Right renal cortex interstitium (tissue), 3 donors: ENCODE data around the gene FAR1. TPM values are rescaled to one million over a fixed set of nuclear protein-coding genes. Genes with fewer than 3 reads are reported as not detected.

ENCODE experiments used
- DNase-seq, 3 donors: peaks; one replicate each; pipeline ENCODE4 v3.0.0-alpha.2; 2013; ENCODE audit warnings: low read depth in 3 of 3, low spot score in 2 of 3
- polyA plus RNA-seq, 3 donors: library from polyadenylated mRNA; unstranded; fragments of 120-200 nt; gene quantifications; one replicate each; pipeline ENCODE4 v1.2.1, GENCODE V29; 2013; ENCODE audit not compliant: insufficient read length in 3 of 3

Gene FAR1
- polyA plus RNA-seq, 3 donors, result 61.0 to 74.1 (median 71.4) TPM

DNA sequence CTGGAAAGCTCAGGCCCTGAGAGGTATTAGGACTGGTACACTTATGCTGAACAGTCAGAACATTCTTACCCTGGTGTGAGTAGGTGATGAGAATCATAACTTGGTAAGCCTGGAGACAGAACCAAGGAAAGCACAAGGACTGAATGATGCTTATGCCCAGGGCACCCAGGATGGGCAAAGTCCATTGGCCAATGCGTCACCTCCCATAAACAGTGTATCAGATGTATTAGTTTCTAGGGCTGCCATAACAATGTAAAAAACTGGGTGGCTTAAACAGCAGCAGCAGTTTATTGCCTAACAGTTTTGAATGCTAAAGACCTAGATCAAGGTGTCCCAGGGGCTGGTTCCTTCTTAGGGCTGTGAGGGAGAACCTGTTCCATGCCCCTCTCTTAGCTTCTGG is 107.0 kb downstream of the FAR1 start:
- no peak for DNase-seq

DNA sequence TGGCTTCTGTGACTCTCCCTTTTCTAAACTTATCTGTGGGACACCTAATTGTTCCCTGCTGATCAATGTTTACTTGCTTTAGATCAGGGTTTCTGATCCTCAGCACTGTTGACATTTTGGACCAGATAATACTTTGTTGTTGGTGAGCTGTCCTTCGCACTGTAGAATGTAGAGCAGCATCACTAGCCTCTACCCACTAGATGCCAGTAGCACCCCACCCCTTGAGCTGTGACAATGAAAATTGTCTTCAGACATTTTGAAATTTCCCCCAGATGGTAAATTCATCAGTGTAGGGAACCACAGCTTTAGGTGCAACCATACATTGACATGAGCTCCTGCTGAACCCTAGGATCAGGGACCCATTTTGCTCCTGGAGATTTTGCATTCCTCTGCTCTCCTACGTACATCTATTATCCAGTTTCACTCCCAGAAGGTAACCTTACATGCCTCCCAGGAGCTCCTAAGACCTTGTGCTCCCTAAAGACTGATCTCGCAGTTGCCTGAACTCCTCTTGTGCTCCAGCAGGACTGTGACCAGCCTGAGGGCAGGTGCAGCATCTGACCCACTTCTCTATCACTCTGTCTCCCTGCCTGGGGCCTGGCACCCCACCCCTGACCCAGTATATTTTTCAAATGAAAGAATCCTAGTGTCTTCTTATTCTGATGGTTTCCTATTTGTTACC is 107.8 kb downstream of the FAR1 start:
- DNase-seq, result no peak

DNA sequence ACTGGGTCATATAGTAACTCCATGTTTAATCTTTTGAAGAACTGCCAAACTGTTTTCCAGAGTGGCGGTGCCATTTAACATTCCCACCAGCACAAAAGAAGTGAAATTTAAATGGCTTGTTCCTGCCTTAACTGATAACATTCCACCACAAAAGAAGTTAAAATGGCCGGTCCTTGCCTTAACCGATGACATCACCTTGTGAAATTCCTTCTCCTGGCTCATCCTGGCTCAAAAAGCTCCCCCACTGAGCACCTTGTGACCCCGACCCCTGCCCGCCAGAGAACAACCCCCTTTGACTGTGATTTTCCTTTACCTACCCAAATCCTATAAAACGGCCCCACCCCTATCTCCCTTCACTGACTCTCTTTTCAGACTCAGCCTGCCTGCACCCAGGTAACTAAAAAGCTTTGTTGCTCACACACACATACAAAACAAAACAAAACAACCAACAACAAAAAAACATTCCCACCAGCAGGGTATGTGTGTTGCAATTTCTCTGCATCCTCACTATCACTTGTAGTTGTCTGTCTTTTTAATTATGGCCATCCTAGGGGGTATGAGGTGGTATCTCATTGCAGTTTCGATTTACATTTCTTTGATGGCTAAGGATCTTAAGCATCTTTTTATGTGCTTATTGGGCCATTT is 109.0 kb downstream of the FAR1 start:
- DNase-seq, result no peak

DNA sequence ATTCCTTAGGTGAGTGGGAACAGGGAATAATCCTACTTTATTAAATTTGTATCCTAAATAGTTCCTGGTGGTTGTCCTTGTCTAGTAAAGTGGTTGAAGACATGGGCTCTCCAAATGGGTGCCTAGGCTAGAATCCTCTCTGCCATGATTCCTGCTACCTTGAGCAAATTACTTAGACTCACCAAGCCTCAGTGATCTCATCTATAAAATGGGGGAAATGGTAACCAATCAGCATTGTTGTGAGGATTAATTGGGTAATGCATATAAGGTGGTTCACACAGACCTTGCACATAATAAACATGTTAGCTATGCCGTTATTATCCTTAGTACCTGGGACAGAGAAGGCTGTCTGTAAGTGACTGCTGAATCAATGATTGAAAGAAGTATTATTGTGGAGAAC is 109.9 kb downstream of the FAR1 start:
- no peak for DNase-seq

DNA sequence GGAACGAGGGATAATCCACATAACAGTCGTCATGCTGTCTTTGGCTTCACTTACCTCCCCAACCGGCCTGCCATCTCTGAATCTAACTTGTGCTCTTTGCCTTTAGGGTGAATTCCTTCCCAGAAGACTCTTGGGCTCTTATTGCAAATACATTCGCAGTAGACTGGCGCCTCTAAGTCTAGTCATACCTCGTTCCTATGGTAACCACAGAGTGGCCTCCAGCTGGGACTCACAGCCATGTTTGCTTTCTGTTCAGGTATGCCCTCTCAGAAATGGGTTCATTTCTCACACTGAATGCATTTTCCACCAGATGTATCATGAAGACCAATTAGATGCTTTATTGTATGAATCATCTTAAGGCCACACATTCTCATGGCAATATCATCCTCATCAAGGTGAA is 112.7 kb downstream of the FAR1 start:
- DNase-seq, result no peak

Other genes with a start within 250 kb of the FAR1 start
- 10 to 100 TPM; 36.5 to 38.3 (median 37.7) TPM for gene BTBD10, start 205.4 kb upstream of the FAR1 start, polyA plus RNA-seq
- not detected for gene PTH, start 172.7 kb upstream of the FAR1 start, polyA plus RNA-seq